Stimulated activated CD4-positive, alpha-beta T cell treated with anti-CD3 and anti-CD28 coated beads, Interleukin-4, amount 100 ng/mL, for 48 hours (primary cell): ENCODE results near the gene MTM1.

ENCODE experiments used
- DNase-seq, 2 donors: peaks; one replicate each; pipeline ENCODE4 v3.0.0-alpha.2; 2020; ENCODE audit warnings: low read depth in 2 of 2

Gene MTM1

DNA sequence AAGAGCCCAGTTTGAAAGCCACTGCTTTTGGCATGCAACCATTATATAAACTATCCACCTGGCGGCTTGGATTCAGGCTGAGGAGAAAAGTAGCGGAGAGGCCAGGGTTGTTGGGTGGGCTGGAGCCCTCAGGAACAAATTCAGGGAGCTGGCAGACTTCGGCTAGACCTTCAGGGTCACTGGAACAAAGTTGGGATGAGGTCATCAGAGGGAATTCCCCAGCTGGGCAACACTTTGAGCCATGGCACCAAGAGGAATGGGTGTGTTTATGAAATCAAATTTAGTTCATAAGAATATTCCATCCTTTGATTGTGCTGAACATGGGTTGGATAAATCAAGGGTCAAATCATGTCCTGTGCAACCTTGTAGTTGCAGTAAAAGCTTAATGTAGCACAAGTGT lies 146.8 kb downstream of the MTM1 start:
- DNase-seq: no peak

DNA sequence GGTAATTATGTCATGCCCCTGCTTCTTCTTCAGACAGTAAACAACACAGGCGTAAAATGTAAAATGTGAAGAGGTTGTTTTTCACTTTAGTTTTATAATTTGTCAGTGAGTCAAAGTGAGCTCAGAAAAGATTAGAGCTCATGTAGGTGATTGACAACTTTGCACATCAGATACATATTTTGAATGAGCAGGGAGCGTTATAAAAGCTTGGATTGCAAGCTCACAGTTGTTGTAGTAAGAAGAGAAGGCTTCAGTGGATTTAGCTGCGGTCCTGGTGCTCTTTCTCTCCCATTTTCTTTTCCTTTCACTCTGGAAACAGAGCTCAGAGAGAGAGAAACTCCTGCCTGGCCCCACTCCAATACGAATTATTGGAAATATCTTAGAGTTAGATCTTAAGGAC lies 151.2 kb downstream of the MTM1 start:
- no peak for DNase-seq
